HepG2 (cell line): ENCODE measurements around the gene TDRD6. TPM values are rescaled to one million over a fixed set of nuclear protein-coding genes. Genes with fewer than 3 reads are reported as not detected.

ENCODE experiments used
- BRD4 ChIP-seq: sonication (generic); formaldehyde crosslinking; IDR thresholded peaks from 2 replicates; pipeline ENCODE4 v1.4.0; 2020; ENCODE audit warnings: missing genetic modification reagents
- HOXA7 ChIP-seq: sonication (generic); formaldehyde crosslinking; IDR thresholded peaks from 2 replicates; pipeline ENCODE4 v1.8.1; 2022; ENCODE audit warnings: mild to moderate bottlenecking, missing genetic modification reagents, moderate library complexity
- RARG ChIP-seq: sonication (generic); formaldehyde crosslinking; IDR thresholded peaks from 2 replicates; pipeline ENCODE4 v1.4.0; 2020; ENCODE audit warnings: low read depth, mild to moderate bottlenecking, missing genetic modification reagents
- SCMH1 ChIP-seq: sonication (generic); formaldehyde crosslinking; IDR thresholded peaks from 2 replicates; pipeline ENCODE4 v1.9.0; 2021; ENCODE audit warnings: missing genetic modification reagents, mild to moderate bottlenecking, borderline replicate concordance
- SKI ChIP-seq: fragments of 450-650 bp; IDR thresholded peaks from one replicate; pipeline ENCODE4 v1.6.1; 2018; ENCODE audit warnings: mild to moderate bottlenecking; ENCODE audit not compliant: partially characterized antibody
- SMAD1 ChIP-seq: sonication (generic); formaldehyde crosslinking; IDR thresholded peaks from 2 replicates; pipeline ENCODE4 v1.4.0; 2020; ENCODE audit warnings: missing genetic modification reagents, low read depth, mild to moderate bottlenecking, borderline replicate concordance
- SMARCE1 ChIP-seq: fragments of 450-650 bp; IDR thresholded peaks from 2 replicates; pipeline ENCODE4 v1.6.1; 2017; ENCODE audit warnings: borderline replicate concordance
- SMYD3 ChIP-seq: sonication (generic); formaldehyde crosslinking; IDR thresholded peaks from 2 replicates; pipeline ENCODE4 v1.8.1; 2023; ENCODE audit warnings: mild to moderate bottlenecking, missing genetic modification reagents
- SOX6 ChIP-seq, 2 experiments: fragments of 450-650 bp in 1 of 2; sonication (generic) in 1 of 2; formaldehyde crosslinking in 1 of 2; IDR thresholded peaks; 2 replicates each; pipeline versions ENCODE4 v1.4.0 to v1.6.1; 2017 to 2020; ENCODE audit warnings: antibody characterized with exemption in 1 of 2, mild to moderate bottlenecking in 1 of 2, missing genetic modification reagents in 1 of 2
- SP5 ChIP-seq: IDR thresholded peaks from 2 replicates; pipeline ENCODE4 v1.6.1; 2016; ENCODE audit warnings: low read depth, borderline replicate concordance
- THYN1 ChIP-seq: sonication (generic); formaldehyde crosslinking; IDR thresholded peaks from 2 replicates; pipeline ENCODE4 v1.8.1; 2023; ENCODE audit warnings: low read depth, mild to moderate bottlenecking, moderate library complexity, missing genetic modification reagents, borderline replicate concordance
- U2AF1 ChIP-seq: fragments of 200-400 bp; formaldehyde crosslinking; optimal IDR thresholded peaks from 2 replicates; pipeline ENCODE3; 2017; ENCODE audit warnings: mild to moderate bottlenecking, low read depth, low read length
- XRCC5 ChIP-seq: fragments of 200-400 bp; formaldehyde crosslinking; optimal IDR thresholded peaks from 2 replicates; pipeline ENCODE3; 2017; ENCODE audit warnings: mild to moderate bottlenecking, low read length
- ZFAT ChIP-seq: sonication (generic); formaldehyde crosslinking; conservative IDR thresholded peaks from 2 replicates; pipeline ENCODE4 v1.8.1; 2023; ENCODE audit warnings: missing genetic modification reagents, inconsistent platforms
- ZFYVE20 ChIP-seq: sonication (generic); formaldehyde crosslinking; IDR thresholded peaks from 2 replicates; pipeline ENCODE4 v1.8.0; 2023; ENCODE audit warnings: low read depth, mild to moderate bottlenecking, moderate library complexity, missing genetic modification reagents, borderline replicate concordance
- ZNF234 ChIP-seq: sonication (generic); formaldehyde crosslinking; conservative IDR thresholded peaks from 2 replicates; pipeline ENCODE4 v1.5.1; 2020; ENCODE audit warnings: mild to moderate bottlenecking, missing genetic modification reagents
- ZNF251 ChIP-seq: sonication (generic); formaldehyde crosslinking; IDR thresholded peaks from 2 replicates; pipeline ENCODE4 v1.9.0; 2021; ENCODE audit warnings: mild to moderate bottlenecking, missing genetic modification reagents
- ZNF253 ChIP-seq: sonication (generic); formaldehyde crosslinking; IDR thresholded peaks from 2 replicates; pipeline ENCODE4 v1.8.0; 2022; ENCODE audit warnings: mild to moderate bottlenecking, missing genetic modification reagents, borderline replicate concordance
- ZNF570 ChIP-seq: sonication (generic); formaldehyde crosslinking; IDR thresholded peaks from 2 replicates; pipeline ENCODE4 v1.4.0; 2020; ENCODE audit warnings: mild to moderate bottlenecking, missing genetic modification reagents, borderline replicate concordance
- ZNF678 ChIP-seq: sonication (generic); formaldehyde crosslinking; IDR thresholded peaks from 2 replicates; pipeline ENCODE4 v1.4.0; 2020; ENCODE audit warnings: mild to moderate bottlenecking, missing genetic modification reagents
- ZNF720 ChIP-seq: sonication (generic); formaldehyde crosslinking; IDR thresholded peaks from 2 replicates; pipeline ENCODE4 v1.4.0; 2020; ENCODE audit warnings: missing genetic modification reagents
- polyA plus RNA-seq, 8 experiments: library from polyadenylated mRNA; depleted of rRNA in 3 of 8; stranded (reverse) in 7 of 8; unstranded in 1 of 8; fragments of >200 nt; fragmentation: Illumina TruSeq in 4 of 8; extraction: Trizol in 4 of 8; gene quantifications; 2 replicates each; pipeline versions ENCODE4 v1.2.1 to v1.2.3, GENCODE V29; 2011 to 2016; ENCODE audit warnings: low read depth in 4 of 8, missing spikeins in 1 of 8, mixed read lengths in 1 of 8; ENCODE audit not compliant: insufficient read depth in 1 of 8
- total RNA-seq, 5 experiments: library from RNA; depleted of rRNA; stranded (reverse); fragments of >200 nt; fragmentation: Illumina TruSeq; extraction: Trizol; gene quantifications; 2 replicates each; pipeline ENCODE4 v1.2.3, GENCODE V29; 2016; ENCODE audit warnings: low read depth in 1 of 5
- TF ChIP-seq, protein P1 (sequence below): sonication (generic); formaldehyde crosslinking; IDR thresholded peaks from 2 replicates; pipeline ENCODE4 v1.4.0; 2020; ENCODE audit warnings: missing genetic modification reagents; ENCODE audit errors: not compliant biosample characterization
- TF ChIP-seq, protein P2 (sequence below): sonication (generic); formaldehyde crosslinking; IDR thresholded peaks from 2 replicates; pipeline ENCODE4 v1.4.0; 2020; ENCODE audit warnings: missing genetic modification reagents, mild to moderate bottlenecking, borderline replicate concordance
- TF ChIP-seq, protein P3 (sequence below): sonication (generic); formaldehyde crosslinking; IDR thresholded peaks from 2 replicates; pipeline ENCODE4 v1.8.0; 2023; ENCODE audit warnings: mild to moderate bottlenecking, missing genetic modification reagents
- TF ChIP-seq, protein P4 (sequence below): IDR thresholded peaks from 2 replicates; pipeline ENCODE4 v1.6.1; 2012; ENCODE audit warnings: inconsistent platforms

Gene TDRD6
- total and polyA plus RNA-seq, 2 of the 13 experiments (the other 11 are each of a cell fraction or from before 2014, with no cell fraction given), result not detected

DNA sequence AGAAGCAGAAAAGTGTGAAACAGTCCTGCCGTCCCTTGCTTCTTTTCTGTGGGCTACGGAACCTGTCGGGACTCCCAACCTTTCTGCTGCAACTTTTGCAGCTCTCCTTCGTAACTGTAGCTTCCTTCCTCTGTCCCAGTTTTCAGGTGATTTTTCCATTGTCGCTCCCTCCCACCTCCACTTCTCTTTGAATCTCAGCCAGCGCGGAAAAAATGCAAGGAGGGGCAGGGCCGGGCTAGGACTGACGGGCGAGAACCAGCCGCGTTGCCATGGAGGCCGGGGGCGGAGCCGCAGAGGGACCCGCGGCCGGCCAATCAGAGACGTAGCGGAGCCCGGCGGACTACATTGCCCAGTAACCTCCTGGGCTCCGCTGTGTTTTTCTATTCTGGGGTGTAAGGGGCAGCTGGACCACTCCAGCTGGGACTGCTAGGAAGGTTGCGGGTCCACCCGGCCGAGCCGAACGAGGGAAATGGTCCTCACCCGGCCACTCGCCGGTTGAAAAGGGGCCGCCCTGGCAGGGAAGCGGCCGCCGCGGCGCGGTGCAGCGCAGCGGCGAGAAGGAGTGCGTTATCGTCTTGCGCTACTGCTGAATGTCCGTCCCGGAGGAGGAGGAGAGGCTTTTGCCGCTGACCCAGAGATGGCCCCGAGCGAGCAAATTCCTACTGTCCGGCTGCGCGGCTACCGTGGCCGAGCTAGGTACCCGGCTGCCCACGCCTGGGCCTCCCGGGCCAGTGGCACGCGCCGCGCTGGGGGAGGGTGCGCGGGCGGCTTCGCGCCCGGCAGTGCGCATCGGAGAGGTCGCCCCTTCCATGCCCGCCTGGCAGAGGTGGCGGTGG lies 34.9 kb upstream of the TDRD6 start, which contains the start of the genes CYP39A1 and SLC25A27 (continued):
- 0 out of 2 replicates have a peak, but pooled peaks have one; percentile 26 for TF ChIP-seq BRD4 (CRISPR knock-in tag)
- TF ChIP-seq ZNF570 (CRISPR knock-in tag), result no peak
- no peak for TF ChIP-seq SKI
- no peak for TF ChIP-seq SCMH1 (CRISPR knock-in tag)
- 0 out of 2 replicates have a peak, but pooled peaks have one; percentile 58 for TF ChIP-seq SP5
- no peak for TF ChIP-seq SMARCE1
- no peak for TF ChIP-seq SOX6 (IDR thresholded peaks at IDR 0.05)
- no peak; the same call in 1 of the 2 replicates for TF ChIP-seq SOX6 (CRISPR knock-in tag; IDR thresholded peaks at IDR 0.05)
- TF ChIP-seq ZFAT, result no peak
- TF ChIP-seq, protein P1, sequence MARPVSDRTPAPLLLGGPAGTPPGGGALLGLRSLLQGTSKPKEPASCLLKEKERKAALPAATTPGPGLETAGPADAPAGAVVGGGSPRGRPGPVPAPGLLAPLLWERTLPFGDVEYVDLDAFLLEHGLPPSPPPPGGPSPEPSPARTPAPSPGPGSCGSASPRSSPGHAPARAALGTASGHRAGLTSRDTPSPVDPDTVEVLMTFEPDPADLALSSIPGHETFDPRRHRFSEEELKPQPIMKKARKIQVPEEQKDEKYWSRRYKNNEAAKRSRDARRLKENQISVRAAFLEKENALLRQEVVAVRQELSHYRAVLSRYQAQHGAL (CRISPR knock-in tag), result no peak
- no peak for TF ChIP-seq HOXA7 (CRISPR knock-in tag)
- TF ChIP-seq, protein P2, sequence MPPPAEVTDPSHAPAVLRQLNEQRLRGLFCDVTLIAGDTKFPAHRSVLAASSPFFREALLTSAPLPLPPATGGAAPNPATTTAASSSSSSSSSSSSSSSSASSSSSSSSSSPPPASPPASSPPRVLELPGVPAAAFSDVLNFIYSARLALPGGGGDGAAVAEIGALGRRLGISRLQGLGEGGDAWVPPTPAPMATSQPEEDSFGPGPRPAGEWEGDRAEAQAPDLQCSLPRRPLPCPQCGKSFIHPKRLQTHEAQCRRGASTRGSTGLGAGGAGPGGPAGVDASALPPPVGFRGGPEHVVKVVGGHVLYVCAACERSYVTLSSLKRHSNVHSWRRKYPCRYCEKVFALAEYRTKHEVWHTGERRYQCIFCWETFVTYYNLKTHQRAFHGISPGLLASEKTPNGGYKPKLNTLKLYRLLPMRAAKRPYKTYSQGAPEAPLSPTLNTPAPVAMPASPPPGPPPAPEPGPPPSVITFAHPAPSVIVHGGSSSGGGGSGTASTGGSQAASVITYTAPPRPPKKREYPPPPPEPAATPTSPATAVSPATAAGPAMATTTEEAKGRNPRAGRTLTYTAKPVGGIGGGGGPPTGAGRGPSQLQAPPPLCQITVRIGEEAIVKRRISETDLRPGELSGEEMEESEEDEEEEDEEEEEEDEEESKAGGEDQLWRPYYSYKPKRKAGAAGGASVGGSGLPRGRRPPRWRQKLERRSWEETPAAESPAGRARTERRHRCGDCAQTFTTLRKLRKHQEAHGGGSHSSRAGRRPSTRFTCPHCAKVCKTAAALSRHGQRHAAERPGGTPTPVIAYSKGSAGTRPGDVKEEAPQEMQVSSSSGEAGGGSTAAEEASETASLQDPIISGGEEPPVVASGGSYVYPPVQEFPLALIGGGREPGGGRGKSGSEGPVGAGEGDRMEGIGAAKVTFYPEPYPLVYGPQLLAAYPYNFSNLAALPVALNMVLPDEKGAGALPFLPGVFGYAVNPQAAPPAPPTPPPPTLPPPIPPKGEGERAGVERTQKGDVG, result no peak
- no peak for TF ChIP-seq ZNF720 (CRISPR knock-in tag)
- 0 out of 2 replicates have a peak, but pooled peaks have one; percentile 43 for TF ChIP-seq SMAD1 (CRISPR knock-in tag)
- TF ChIP-seq, protein P3, sequence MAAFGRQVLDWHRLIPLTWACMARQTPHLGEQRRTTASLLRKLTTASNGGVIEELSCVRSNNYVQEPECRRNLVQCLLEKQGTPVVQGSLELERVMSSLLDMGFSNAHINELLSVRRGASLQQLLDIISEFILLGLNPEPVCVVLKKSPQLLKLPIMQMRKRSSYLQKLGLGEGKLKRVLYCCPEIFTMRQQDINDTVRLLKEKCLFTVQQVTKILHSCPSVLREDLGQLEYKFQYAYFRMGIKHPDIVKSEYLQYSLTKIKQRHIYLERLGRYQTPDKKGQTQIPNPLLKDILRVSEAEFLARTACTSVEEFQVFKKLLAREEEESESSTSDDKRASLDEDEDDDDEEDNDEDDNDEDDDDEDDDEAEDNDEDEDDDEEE (CRISPR knock-in tag), result peak; percentile 48; the same call in 1 of the 2 replicates
- TF ChIP-seq ZNF678 (CRISPR knock-in tag), result no peak
- TF ChIP-seq U2AF1, result no peak
- TF ChIP-seq ZNF253, result no peak
- no peak for TF ChIP-seq ZNF251 (CRISPR knock-in tag)
- TF ChIP-seq, protein P4, sequence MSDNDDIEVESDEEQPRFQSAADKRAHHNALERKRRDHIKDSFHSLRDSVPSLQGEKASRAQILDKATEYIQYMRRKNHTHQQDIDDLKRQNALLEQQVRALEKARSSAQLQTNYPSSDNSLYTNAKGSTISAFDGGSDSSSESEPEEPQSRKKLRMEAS, result peak; percentile 67
- no peak for TF ChIP-seq THYN1
- peak; percentile 63 for TF ChIP-seq XRCC5
- TF ChIP-seq RARG (CRISPR knock-in tag), result no peak
- TF ChIP-seq ZNF234 (CRISPR knock-in tag), result no peak
- no peak for TF ChIP-seq ZFYVE20 (CRISPR knock-in tag)
- no peak for TF ChIP-seq SMYD3 (CRISPR knock-in tag)
